Choroid plexus epithelial cell (primary cell): ENCODE data around the gene ARHGAP1.
"Not testable (repeated sequence)": the region's sequence is repeated elsewhere in the genome, so short reads cannot be mapped to it uniquely, and the experiment has no call there.

ENCODE experiments used
- DNase-seq: peaks from one replicate; pipeline ENCODE4 v3.0.0-alpha.2; 2010; ENCODE audit warnings: low read depth
- H3K4me3 ChIP-seq: 2 replicates; pipeline ENCODE4 v1.5.1; 2011; ENCODE audit warnings: low read depth, mild to moderate bottlenecking, control low read depth, low read length, moderate library complexity
- CTCF ChIP-seq: conservative IDR thresholded peaks from 2 replicates; pipeline ENCODE4 v1.5.1; 2011; ENCODE audit warnings: low read depth, mild to moderate bottlenecking, control low read depth, inconsistent platforms, low read length, moderate library complexity

ARHGAP1 gene

GRCh38 chr11:46723359-46723680 is 22.9 kb upstream of the ARHGAP1 start:
- no peak for TF ChIP-seq CTCF
- no peak for DNase-seq
- no peak overlapping the region for H3K4me3 ChIP-seq

- TF ChIP-seq CTCF: no peak
- no peak for DNase-seq
- H3K4me3 ChIP-seq: no peak overlapping the region
Measured at GRCh38 chr11:46722566-46723358, 22.3 kb upstream of the ARHGAP1 start.

- TF ChIP-seq CTCF: no peak
- no peak for DNase-seq
- H3K4me3 ChIP-seq: no peak overlapping the region
Measured at GRCh38 chr11:46721286-46721685, 20.9 kb upstream of the ARHGAP1 start.

GRCh38 chr11:46719543-46720218 is 19.3 kb upstream of the ARHGAP1 start:
- no peak for DNase-seq
- H3K4me3 ChIP-seq: no peak overlapping the region
- no peak for TF ChIP-seq CTCF

- no peak for TF ChIP-seq CTCF
- no peak for DNase-seq
Measured at GRCh38 chr11:46719048-46719542, 18.7 kb upstream of the ARHGAP1 start, which contains the start of gene F2. TSS of gene F2 (plus strand) at chr11:46719213. CDS start at chr11:46719236, 23 bp downstream.

GRCh38 chr11:46718155-46719019 is 18.0 kb upstream of the ARHGAP1 start:
- no peak for TF ChIP-seq CTCF
- DNase-seq: peak; percentile 25
- H3K4me3 ChIP-seq: no peak overlapping the region

More at GRCh38 chr11:46719048-46719542, 18.7 kb upstream of the ARHGAP1 start, which contains the start of gene F2:
- H3K4me3 ChIP-seq: no peak within 1 kb of the TSS

- not testable (repeated sequence) for DNase-seq, H3K4me3 ChIP-seq
Measured at GRCh38 chr11:46717825-46718154, 17.4 kb upstream of the ARHGAP1 start.
